PFSK-1 (cell line): Measurements from ENCODE around the gene DEGS2.

ENCODE experiments used
- FOXP2 ChIP-seq: optimal IDR thresholded peaks from 2 replicates; pipeline ENCODE3; 2011; ENCODE audit warnings: borderline replicate concordance, control low read depth, inconsistent platforms; ENCODE audit not compliant: insufficient read depth; ENCODE audit errors: extremely low read length, extremely low read depth
- POLR2AphosphoS5 ChIP-seq: IDR thresholded peaks from 2 replicates; pipeline ENCODE4 v1.6.1; 2012; ENCODE audit warnings: low read depth, mild to moderate bottlenecking, control low read depth, low read length, moderate library complexity
- SIN3A ChIP-seq: IDR thresholded peaks from 2 replicates; pipeline ENCODE4 v1.6.1; 2012; ENCODE audit warnings: mild to moderate bottlenecking, low read length, moderate library complexity, borderline replicate concordance; ENCODE audit not compliant: insufficient read depth
- TAF1 ChIP-seq: IDR thresholded peaks from 2 replicates; pipeline ENCODE4 v1.6.1; 2012; ENCODE audit warnings: low read length, control low read depth, borderline replicate concordance; ENCODE audit not compliant: insufficient read depth
- TF ChIP-seq, protein P1 (sequence below), 2 experiments: IDR thresholded peaks; 2 replicates each; pipeline versions ENCODE4 v1.6.1 to v1.8.0; 2011 to 2012; ENCODE audit warnings: low read depth in 2 of 2, low read length in 2 of 2, control low read depth in 1 of 2, inconsistent platforms in 1 of 2, mild to moderate bottlenecking in 1 of 2, moderate library complexity in 1 of 2; ENCODE audit not compliant: insufficient read depth in 1 of 2

DNA sequence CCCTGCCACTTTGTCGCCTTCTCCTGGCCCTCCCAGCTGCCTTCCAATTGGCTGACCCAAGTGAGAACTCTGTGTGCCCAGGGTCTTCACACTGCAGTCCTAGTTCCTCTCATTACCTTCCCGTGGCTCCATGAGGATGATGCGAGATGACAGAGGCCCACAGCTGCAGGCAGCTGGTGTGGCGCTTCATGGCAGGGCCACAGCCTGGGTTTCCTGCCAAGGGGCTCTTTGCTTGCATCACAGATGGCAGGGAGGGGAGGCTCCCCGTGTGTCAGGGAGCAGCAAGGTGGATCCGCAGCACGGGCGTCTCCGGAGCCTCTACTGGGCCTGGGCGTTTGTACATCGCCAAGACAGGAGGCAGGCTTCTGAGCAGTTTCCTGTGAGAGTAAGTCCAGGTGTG lies 28.9 kb downstream of the DEGS2 start:
- TF ChIP-seq POLR2AphosphoS5: no peak
- no peak for TF ChIP-seq SIN3A
- TF ChIP-seq, protein P1, sequence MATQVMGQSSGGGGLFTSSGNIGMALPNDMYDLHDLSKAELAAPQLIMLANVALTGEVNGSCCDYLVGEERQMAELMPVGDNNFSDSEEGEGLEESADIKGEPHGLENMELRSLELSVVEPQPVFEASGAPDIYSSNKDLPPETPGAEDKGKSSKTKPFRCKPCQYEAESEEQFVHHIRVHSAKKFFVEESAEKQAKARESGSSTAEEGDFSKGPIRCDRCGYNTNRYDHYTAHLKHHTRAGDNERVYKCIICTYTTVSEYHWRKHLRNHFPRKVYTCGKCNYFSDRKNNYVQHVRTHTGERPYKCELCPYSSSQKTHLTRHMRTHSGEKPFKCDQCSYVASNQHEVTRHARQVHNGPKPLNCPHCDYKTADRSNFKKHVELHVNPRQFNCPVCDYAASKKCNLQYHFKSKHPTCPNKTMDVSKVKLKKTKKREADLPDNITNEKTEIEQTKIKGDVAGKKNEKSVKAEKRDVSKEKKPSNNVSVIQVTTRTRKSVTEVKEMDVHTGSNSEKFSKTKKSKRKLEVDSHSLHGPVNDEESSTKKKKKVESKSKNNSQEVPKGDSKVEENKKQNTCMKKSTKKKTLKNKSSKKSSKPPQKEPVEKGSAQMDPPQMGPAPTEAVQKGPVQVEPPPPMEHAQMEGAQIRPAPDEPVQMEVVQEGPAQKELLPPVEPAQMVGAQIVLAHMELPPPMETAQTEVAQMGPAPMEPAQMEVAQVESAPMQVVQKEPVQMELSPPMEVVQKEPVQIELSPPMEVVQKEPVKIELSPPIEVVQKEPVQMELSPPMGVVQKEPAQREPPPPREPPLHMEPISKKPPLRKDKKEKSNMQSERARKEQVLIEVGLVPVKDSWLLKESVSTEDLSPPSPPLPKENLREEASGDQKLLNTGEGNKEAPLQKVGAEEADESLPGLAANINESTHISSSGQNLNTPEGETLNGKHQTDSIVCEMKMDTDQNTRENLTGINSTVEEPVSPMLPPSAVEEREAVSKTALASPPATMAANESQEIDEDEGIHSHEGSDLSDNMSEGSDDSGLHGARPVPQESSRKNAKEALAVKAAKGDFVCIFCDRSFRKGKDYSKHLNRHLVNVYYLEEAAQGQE (IDR thresholded peaks at IDR 0.05; ENCODE audit: insufficient read depth in 1 of 2, low read depth in 2 of 2, low read length in 2 of 2): no peak
- no peak for TF ChIP-seq TAF1
- no peak for TF ChIP-seq FOXP2
